Measurements from ENCODE around the gene ACOXL. TPM values are rescaled to one million over a fixed set of nuclear protein-coding genes. Genes with fewer than 3 reads are reported as not detected.
"Not testable (repeated sequence)": the region's sequence is repeated elsewhere in the genome, so short reads cannot be mapped to it uniquely, and the experiment has no call there.

Gene ACOXL
- total and polyA plus RNA-seq, 4 donors = 0.13 TPM; not detected in 3

DNA sequence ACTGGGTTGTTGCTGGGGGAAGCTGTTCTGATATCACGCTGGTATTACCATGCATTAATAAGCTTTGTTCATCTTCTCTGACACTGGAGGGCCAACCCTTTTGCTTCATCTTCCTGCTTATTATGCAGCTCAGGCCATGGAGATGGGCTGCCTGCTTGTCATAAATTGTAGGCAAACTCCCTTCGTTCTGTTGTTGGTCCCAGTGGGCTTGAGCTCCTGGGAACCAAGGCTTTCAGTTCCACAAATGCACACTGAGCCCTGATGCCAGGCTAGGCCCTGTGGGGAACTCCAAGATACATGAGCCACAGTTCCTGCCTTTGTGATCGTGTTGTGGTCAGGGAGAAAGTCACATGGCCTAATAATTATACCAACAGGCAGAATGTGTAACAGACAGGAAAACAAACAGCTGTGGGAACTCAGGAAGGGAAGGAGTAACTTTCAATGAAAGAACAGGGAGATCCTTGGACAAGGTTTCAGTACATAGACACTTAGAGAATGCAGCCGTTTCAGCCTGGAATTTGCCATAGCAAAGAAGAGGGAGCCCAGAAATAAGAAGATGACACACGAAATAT lies 339.3 kb downstream of the ACOXL start:
- Histone ChIP-seq H3K27me3 (ENCODE audit: control insufficient read depth in 1 of 2, insufficient read depth in 2 of 2, low read length in 1 of 2) (no peaks in the 10 kb centered on the region), H3K36me3 (ENCODE audit: control insufficient read depth in 1 of 2, insufficient read depth in 2 of 2, low read length in 1 of 2) (no peaks in the 10 kb centered on the region), H3K27ac (ENCODE audit: low read depth in 1 of 2, low read length in 2 of 2) (peak overlapping the region in 1 of 2 donors; percentile 77), H3K4me3 (ENCODE audit: low read length in 2 of 2) (no peak overlapping the region), H3K4me1 (ENCODE audit: control insufficient read depth in 1 of 2, insufficient read depth in 2 of 2, low read length in 2 of 2) (no peaks in the 10 kb centered on the region), H3K9me3 (ENCODE audit: control insufficient read depth, low read length) (no peaks in the 10 kb centered on the region)
- DNase-seq = peak in 1 of 2 donors; percentile 55
- intact Hi-C loops (cut with DNase I) = no loop called here
- ATAC-seq (ENCODE audit: low FRiP score) = peak; percentile 65
- 30 to 33% methylated on average over 5 of the region's 5 CpGs for WGBS, 2 donors

GRCh38 chr2:111072220-111072871 lies 340.0 kb downstream of the ACOXL start:
- no peak for ATAC-seq (ENCODE audit: low FRiP score)
- 4% methylated on average over 2 of the region's 2 CpGs for WGBS, 2 donors
- Histone ChIP-seq H3K36me3 (ENCODE audit: control insufficient read depth in 1 of 2, insufficient read depth in 2 of 2, low read length in 1 of 2) (no peaks in the 10 kb centered on the region), H3K9me3 (ENCODE audit: control insufficient read depth, low read length) (no peaks in the 10 kb centered on the region), H3K4me3 (ENCODE audit: low read length in 2 of 2) (no peak overlapping the region), H3K27ac (ENCODE audit: low read depth in 1 of 2, low read length in 2 of 2) (no peak overlapping the region), H3K27me3 (ENCODE audit: control insufficient read depth in 1 of 2, insufficient read depth in 2 of 2, low read length in 1 of 2) (no peaks in the 10 kb centered on the region), H3K4me1 (ENCODE audit: control insufficient read depth in 1 of 2, insufficient read depth in 2 of 2, low read length in 2 of 2) (no peaks in the 10 kb centered on the region)
- DNase-seq = no peak
- intact Hi-C loops (cut with DNase I) = no loop called here

DNA sequence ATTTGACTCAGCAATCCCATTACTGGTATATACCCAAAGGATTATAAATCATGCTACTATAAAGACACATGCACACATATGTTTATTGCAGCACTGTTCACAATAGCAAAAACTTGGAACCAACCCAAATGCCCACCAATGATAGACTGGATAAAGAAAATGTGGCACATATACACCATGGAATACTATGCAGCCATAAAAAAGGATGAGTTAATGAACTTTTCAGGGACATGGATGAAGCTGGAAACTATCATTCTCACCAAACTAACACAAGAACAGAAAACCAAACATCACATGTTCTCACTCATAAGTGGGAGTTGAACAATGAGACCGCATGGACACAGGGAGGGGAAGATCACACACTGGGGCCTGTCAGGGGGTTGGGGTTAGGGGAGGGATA lies 350.3 kb downstream of the ACOXL start:
- 0% methylated on average over 1 of the region's 1 CpG for WGBS, 2 donors
- intact Hi-C loops (cut with DNase I); H3K4me1 ChIP-seq (ENCODE audit: control insufficient read depth in 1 of 2, insufficient read depth in 2 of 2, low read length in 2 of 2); H3K9me3 ChIP-seq (ENCODE audit: control insufficient read depth, low read length); H3K36me3 ChIP-seq (ENCODE audit: control insufficient read depth in 1 of 2, insufficient read depth in 2 of 2, low read length in 1 of 2); H3K27ac ChIP-seq (ENCODE audit: low read depth in 1 of 2, low read length in 2 of 2); H3K4me3 ChIP-seq (ENCODE audit: low read length in 2 of 2); H3K27me3 ChIP-seq (ENCODE audit: control insufficient read depth in 1 of 2, insufficient read depth in 2 of 2, low read length in 1 of 2); ATAC-seq (ENCODE audit: low FRiP score); DNase-seq: not testable (repeated sequence)

GRCh38 chr2:111091811-111092211 lies 359.4 kb downstream of the ACOXL start:
- H3K4me3 ChIP-seq (ENCODE audit: low read length in 2 of 2) = no peak overlapping the region
- DNase-seq (no peak), ATAC-seq (ENCODE audit: low FRiP score) (no peak)
- no peaks in the 10 kb centered on the region for H3K9me3 ChIP-seq (ENCODE audit: control insufficient read depth, low read length)
- H3K36me3 ChIP-seq (ENCODE audit: control insufficient read depth in 1 of 2, insufficient read depth in 2 of 2, low read length in 1 of 2) = no peaks in the 10 kb centered on the region
- WGBS, 2 donors = 92 to 94% methylated on average over 3 of the region's 3 CpGs
- H3K27me3 ChIP-seq (ENCODE audit: control insufficient read depth in 1 of 2, insufficient read depth in 2 of 2, low read length in 1 of 2) = no peaks in the 10 kb centered on the region
- intact Hi-C loops (cut with DNase I) = no loop called here
- no peaks in the 10 kb centered on the region for H3K4me1 ChIP-seq (ENCODE audit: control insufficient read depth in 1 of 2, insufficient read depth in 2 of 2, low read length in 2 of 2)
- no peak overlapping the region for H3K27ac ChIP-seq (ENCODE audit: low read depth in 1 of 2, low read length in 2 of 2)

GRCh38 chr2:111094691-111095090 lies 362.3 kb downstream of the ACOXL start:
- Histone ChIP-seq H3K9me3 (ENCODE audit: control insufficient read depth, low read length) (no peaks in the 10 kb centered on the region), H3K4me1 (ENCODE audit: control insufficient read depth in 1 of 2, insufficient read depth in 2 of 2, low read length in 2 of 2) (no peaks in the 10 kb centered on the region), H3K36me3 (ENCODE audit: control insufficient read depth in 1 of 2, insufficient read depth in 2 of 2, low read length in 1 of 2) (no peaks in the 10 kb centered on the region), H3K27me3 (ENCODE audit: control insufficient read depth in 1 of 2, insufficient read depth in 2 of 2, low read length in 1 of 2) (no peaks in the 10 kb centered on the region), H3K4me3 (ENCODE audit: low read length in 2 of 2) (no peak overlapping the region), H3K27ac (ENCODE audit: low read depth in 1 of 2, low read length in 2 of 2) (no peak overlapping the region)
- WGBS, 2 donors = 92 to 93% methylated on average over 2 of the region's 2 CpGs
- intact Hi-C loops (cut with DNase I) = no loop called here
- DNase-seq (no peak), ATAC-seq (ENCODE audit: low FRiP score) (no peak)

GRCh38 chr2:111095434-111095833 lies 363.1 kb downstream of the ACOXL start:
- Histone ChIP-seq H3K9me3 (ENCODE audit: control insufficient read depth, low read length) (no peaks in the 10 kb centered on the region), H3K36me3 (ENCODE audit: control insufficient read depth in 1 of 2, insufficient read depth in 2 of 2, low read length in 1 of 2) (no peaks in the 10 kb centered on the region), H3K27ac (ENCODE audit: low read depth in 1 of 2, low read length in 2 of 2) (no peak overlapping the region), H3K27me3 (ENCODE audit: control insufficient read depth in 1 of 2, insufficient read depth in 2 of 2, low read length in 1 of 2) (no peaks in the 10 kb centered on the region), H3K4me1 (ENCODE audit: control insufficient read depth in 1 of 2, insufficient read depth in 2 of 2, low read length in 2 of 2) (no peaks in the 10 kb centered on the region), H3K4me3 (ENCODE audit: low read length in 2 of 2) (no peak overlapping the region)
- ATAC-seq (ENCODE audit: low FRiP score) = no peak
- intact Hi-C loops (cut with DNase I) = no loop called here
- WGBS, 2 donors = 92 to 93% methylated on average over 8 of the region's 8 CpGs
- no peak for DNase-seq

DNA sequence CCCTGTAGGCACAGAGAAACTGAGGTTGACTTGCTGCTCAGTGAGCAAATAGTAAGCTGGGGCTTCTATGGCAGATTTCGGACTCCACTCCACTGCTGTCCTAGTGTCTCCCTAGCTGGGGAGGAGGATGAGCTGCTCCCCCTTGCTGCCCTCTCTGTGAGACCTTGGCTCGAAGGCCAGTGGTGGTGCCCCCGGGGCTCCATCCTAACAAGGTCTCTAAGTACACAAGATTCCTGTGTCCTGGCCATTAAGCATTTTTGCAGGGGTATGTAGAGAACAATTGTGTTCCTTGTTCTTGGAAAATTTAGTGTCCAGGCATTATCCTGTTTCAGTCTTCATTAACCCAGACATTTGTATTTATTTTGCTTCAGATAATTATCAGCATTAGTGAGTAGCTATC lies 367.0 kb downstream of the ACOXL start:
- intact Hi-C loops (cut with DNase I) = no loop called here
- ATAC-seq (ENCODE audit: low FRiP score) (no peak), DNase-seq (no peak)
- H3K27ac ChIP-seq (ENCODE audit: low read depth in 1 of 2, low read length in 2 of 2) = no peak overlapping the region
- no peaks in the 10 kb centered on the region for H3K4me1 ChIP-seq (ENCODE audit: control insufficient read depth in 1 of 2, insufficient read depth in 2 of 2, low read length in 2 of 2)
- H3K9me3 ChIP-seq (ENCODE audit: control insufficient read depth, low read length) = no peaks in the 10 kb centered on the region
- WGBS, 2 donors = 82 to 85% methylated on average over 3 of the region's 3 CpGs
- no peaks in the 10 kb centered on the region for H3K27me3 ChIP-seq (ENCODE audit: control insufficient read depth in 1 of 2, insufficient read depth in 2 of 2, low read length in 1 of 2)
- no peaks in the 10 kb centered on the region for H3K36me3 ChIP-seq (ENCODE audit: control insufficient read depth in 1 of 2, insufficient read depth in 2 of 2, low read length in 1 of 2)
- H3K4me3 ChIP-seq (ENCODE audit: low read length in 2 of 2) = no peak overlapping the region

DNA sequence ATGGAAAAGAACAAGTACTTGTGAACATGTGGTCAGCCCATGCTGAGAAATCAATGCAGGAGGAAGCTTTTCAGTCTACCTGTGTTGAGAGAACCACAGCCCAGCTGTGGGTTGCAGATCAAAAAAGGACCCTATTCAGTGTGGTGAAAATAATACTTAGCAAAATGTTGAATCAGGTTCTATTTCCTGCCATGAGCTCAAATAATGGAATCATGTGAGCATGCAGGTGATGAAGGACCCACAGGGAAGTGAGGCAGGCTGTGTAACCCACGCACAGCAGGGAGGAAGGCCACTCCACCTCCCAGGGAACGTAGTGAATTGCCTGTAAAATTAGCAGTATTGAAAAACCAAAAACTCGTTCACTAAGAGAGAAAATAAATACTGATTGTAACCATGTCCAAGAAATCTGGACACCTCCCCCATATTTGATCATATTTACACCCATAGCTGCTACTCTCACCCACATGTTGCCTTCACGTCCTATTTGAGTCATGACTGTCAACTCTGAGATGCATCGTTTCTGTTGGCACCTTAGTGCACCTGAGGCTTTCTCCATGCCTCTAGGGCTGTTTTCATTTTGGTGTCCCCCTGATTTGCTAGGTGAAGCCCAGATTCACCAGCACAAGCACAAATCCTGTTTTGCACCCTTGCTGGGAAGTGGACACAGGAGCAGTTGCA lies 367.9 kb downstream of the ACOXL start:
- H3K27me3 ChIP-seq (ENCODE audit: control insufficient read depth in 1 of 2, insufficient read depth in 2 of 2, low read length in 1 of 2) = no peaks in the 10 kb centered on the region
- H3K36me3 ChIP-seq (ENCODE audit: control insufficient read depth in 1 of 2, insufficient read depth in 2 of 2, low read length in 1 of 2) = no peaks in the 10 kb centered on the region
- no peak overlapping the region for H3K4me3 ChIP-seq (ENCODE audit: low read length in 2 of 2)
- no peaks in the 10 kb centered on the region for H3K9me3 ChIP-seq (ENCODE audit: control insufficient read depth, low read length)
- WGBS, 2 donors = 93 to 96% methylated on average over 5 of the region's 5 CpGs
- intact Hi-C loops (cut with DNase I) = no loop called here
- no peaks in the 10 kb centered on the region for H3K4me1 ChIP-seq (ENCODE audit: control insufficient read depth in 1 of 2, insufficient read depth in 2 of 2, low read length in 2 of 2)
- DNase-seq (no peak), ATAC-seq (ENCODE audit: low FRiP score) (no peak)
- H3K27ac ChIP-seq (ENCODE audit: low read depth in 1 of 2, low read length in 2 of 2) = no peak overlapping the region

DNA sequence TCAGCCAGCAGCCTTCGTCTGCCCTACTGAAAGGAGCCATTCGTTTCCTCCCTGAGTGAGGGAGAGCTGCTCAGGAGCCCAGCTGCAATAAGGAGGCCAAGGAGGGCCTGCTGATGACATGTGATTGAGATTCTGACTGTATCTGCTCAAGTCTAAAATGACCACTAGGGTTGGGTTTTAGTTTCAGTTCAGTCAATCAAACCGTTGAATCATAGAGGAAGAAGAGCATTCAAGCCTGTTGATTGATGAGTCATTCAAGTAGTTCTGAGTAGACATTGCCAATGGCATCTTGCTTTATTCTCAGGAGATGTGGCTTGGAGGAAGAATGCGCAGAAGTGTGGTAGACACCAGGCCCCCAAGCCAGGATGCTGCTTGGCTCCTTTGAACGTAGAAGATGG lies 368.4 kb downstream of the ACOXL start:
- DNase-seq (no peak), ATAC-seq (ENCODE audit: low FRiP score) (no peak)
- H3K9me3 ChIP-seq (ENCODE audit: control insufficient read depth, low read length) = no peaks in the 10 kb centered on the region
- H3K36me3 ChIP-seq (ENCODE audit: control insufficient read depth in 1 of 2, insufficient read depth in 2 of 2, low read length in 1 of 2) = no peaks in the 10 kb centered on the region
- no peaks in the 10 kb centered on the region for H3K27me3 ChIP-seq (ENCODE audit: control insufficient read depth in 1 of 2, insufficient read depth in 2 of 2, low read length in 1 of 2)
- 89 to 92% methylated on average over 5 of the region's 5 CpGs for WGBS, 2 donors
- no peaks in the 10 kb centered on the region for H3K4me1 ChIP-seq (ENCODE audit: control insufficient read depth in 1 of 2, insufficient read depth in 2 of 2, low read length in 2 of 2)
- H3K27ac ChIP-seq (ENCODE audit: low read depth in 1 of 2, low read length in 2 of 2) = no peak overlapping the region
- H3K4me3 ChIP-seq (ENCODE audit: low read length in 2 of 2) = no peak overlapping the region
- intact Hi-C loops (cut with DNase I) = no loop called here
